ENCODE data around the gene CDH6.
"Not testable (repeated sequence)": the region's sequence is repeated elsewhere in the genome, so short reads cannot be mapped to it uniquely, and the experiment has no call there.

The CDH6 gene

DNA sequence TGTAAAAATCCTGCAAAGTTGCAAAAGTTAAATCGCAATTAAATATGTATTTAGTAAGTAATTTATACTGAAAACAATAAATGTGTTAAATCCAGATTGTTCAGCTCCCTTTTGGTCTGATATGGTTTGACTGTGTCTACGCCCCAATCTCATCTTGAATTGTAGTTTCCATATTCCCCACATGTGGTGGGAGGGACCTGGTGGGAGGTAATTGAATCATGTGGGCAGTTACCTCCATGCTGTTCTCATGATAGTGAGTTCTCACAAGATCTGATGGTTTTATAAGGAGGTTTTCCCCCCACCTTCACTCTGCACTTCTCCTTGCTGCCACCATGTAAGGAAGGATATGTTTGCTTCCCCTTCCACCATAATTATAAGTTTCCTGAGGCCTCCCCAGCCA, 140.0 kb downstream of the CDH6 start:
- no peak for DNase-seq

DNA sequence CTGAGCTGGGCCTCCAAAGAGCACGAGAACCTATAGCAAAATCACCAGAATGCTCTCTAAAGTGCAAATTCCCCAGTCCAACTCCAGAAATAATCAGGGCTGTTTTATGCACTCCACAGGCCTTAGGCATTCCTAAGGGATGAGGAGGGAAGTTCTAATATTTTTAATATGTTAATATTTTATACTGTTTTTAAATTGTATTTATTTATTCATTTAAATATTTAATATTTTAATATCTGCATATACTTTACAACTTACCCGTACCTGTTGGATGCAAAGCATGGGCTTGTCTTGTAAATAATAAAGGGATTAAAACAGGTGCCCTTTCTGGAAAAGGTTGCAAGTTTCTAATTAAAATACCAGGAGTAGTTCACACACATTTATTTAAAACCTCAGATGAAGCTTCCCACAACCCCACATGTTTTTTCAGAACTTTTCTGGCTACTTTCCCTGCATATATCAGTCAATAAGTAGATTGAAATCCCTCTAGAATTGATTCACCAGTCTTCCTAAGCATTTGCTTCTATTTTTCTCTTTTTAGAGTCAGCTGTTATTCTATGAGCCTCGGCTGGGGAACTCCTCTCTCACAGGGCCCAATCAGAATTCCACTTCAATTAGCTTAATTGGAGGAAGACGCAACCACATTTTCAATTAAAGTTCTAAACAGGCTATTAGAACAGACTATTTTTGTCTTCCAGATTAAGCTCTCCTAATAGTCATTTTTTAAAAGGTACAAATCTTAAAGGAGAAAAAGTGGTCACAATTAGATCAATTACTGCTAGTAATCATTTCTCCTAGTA, 140.8 kb downstream of the CDH6 start:
- no peak for DNase-seq

- no peak for DNase-seq
Observed at GRCh38 chr5:31335456-31335855, 142.0 kb downstream of the CDH6 start.

DNA sequence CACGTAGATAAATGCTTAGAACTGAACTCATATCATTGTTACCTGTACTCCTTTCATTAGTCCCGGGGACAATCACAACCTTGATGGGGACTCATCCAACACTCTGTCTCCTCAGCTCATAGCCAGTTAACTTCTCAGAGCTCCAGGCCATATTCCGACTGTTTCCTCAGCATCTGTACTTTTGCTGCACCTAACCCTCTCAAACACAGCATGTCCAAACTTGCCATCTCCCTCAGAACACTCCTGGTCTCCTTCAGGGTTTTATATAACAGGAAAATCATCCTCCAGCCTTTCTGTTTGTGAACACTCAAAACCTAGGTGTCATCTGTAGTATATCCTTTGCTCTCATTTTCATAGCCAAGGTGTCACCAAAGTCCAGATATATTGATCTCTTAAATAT, 150.5 kb downstream of the CDH6 start:
- no peak for DNase-seq

DNA sequence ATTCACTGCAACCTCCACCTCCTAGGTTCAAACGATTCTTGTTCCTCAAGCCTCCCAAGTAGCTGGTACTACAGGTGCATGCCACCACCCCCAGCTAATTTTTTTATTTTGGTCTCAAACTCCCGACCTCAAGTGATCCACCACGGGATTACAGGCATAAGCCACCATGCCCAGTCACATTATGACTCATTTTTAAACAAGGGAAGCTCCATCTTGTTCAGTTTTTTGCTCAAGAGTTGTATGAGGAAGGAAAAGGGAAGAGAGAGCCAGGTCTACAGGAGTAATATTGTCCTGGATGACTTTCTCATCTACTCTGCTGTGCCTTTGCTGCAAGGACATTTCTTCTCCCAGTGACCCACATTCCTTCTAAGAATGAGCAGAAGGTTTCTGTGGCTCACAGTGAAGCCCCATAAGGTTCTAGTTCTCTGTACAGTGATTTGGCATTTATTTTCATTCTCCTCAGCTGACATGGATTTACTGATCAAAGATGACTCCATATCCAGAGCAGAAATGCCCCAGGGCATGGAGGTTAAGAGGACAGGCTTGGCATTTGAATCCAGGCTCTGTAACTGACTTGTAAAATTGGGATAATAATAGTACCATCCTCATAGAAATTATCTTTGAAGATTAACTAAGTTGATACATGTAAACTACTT, 153.5 kb downstream of the CDH6 start:
- DNase-seq, result no peak

DNA sequence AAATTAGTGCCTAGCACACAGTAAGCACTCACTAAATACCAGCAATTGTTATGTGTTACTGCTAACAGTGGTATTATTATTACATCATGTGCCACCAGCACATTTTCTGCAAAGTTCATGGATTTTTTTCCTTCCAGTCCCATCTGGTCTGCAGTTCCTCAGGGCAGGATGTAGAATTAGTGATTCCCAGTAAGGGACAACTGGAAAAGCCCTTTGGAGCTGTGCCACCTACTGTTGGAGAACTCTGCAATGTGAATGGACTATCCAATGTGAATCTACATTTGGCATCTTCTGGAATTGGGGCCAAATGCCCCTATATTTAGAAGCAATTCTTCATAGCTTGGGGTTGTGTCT, 154.0 kb downstream of the CDH6 start:
- no peak for DNase-seq

GRCh38 chr5:31350395-31350794, 156.9 kb downstream of the CDH6 start:
- no peak for DNase-seq

- DNase-seq, result no peak
Observed at GRCh38 chr5:31355337-31355736, 161.9 kb downstream of the CDH6 start.

- DNase-seq, result no peak
Observed at GRCh38 chr5:31357038-31357437, 163.6 kb downstream of the CDH6 start.

GRCh38 chr5:31359839-31360238, 166.4 kb downstream of the CDH6 start:
- no peak for DNase-seq

DNA sequence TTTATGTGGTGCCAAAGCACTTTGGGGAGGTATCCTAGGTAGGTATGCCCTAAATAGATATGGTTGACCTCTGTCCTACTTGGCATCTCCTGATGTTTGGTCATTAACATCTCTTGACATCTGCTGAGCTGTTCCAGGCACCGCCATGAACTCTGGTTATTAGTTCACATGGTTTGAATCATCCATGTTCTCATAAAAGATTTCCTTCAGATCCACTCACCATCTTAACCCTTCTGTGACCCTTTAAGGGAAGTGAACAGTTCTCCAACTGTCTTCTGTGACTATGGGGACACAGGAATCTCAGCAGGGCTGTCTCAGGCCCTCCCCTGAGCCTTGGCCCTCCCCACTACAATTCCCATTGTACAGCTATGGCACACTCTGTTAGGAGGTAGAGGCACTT, 167.7 kb downstream of the CDH6 start:
- no peak for DNase-seq

DNA sequence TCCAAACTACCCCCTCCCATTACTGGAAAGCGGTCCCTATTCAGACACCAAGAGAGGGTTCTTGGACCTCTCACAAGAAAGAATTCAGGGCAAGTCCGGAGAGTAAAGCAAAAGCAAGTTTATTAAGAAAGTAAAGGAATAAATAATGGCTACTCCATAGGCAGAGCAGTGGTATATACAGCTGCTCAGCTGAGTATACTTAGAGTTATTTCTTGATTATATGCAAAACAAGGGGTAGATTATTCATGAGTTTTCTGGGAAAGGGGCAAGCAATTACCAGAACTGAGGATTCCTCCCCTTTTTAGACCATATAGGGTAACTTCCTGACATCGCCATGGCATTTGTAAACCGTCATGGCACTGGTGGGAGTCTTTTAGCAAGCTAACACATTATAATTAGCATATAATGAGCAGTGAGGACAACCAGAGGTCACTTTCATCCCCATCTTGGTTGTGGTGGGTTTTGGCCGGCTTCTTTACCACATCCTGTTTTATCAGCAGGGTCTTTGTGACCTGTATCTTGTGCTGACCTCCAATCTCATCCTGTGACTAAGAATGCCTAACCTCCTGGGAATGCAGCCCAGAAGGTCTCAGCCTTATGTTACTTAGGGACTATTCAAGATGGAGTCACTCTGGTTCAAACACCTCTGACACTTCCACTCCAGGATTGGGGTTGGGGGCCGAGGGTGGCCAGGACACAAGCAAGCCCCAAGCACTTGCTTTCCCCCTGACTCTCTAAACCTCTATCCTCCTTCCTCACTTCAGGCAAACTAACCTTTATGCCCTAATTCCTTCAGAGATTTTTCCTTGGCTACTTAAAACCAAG, 168.4 kb downstream of the CDH6 start:
- not testable (repeated sequence) for DNase-seq

DNA sequence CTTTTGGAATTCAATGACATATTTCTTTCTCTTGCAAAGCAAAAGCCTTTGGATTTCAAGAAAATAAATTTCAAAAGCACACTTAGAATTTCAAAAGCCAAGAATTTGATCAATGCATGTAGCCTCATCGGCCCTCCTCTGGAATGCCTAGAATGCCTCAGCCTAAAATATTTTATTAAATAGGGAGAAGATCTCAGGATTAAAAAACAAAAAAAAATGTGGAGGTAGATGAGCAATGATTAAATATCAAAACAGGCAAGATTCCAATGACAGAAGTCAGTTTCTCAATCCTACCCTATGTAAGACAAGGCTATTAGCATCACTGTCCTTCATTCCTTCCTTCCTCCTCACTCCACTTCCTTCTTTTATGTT, 169.0 kb downstream of the CDH6 start:
- DNase-seq, result no peak

DNA sequence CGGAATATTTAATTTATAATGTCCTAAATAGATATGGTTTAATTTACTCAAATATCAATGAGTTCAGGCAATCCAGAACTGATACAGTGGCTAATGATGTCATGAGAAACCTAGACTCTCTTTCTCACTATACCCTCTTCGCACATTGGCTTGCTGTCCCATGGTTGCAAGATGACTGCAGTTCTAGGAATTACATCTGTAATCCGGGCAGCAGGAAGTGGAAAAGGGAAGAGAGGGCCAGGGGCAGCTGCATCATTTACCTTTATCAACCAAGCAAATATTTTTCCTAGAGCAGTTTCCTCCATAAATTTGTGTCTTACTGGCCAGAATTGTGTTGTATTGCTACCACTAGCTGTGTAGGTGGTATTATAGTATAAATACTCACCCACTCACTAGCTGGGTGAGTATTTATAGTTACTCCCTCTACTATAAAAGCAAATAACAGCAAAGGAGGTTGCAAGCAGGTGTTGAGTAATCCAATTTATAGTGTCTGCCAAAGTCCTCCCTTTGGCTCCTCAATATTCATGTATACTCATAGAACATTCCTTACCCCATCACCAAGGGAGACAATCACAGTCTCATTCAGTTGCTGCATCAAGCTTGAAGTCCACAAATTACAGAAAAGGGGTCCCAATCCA, 169.6 kb downstream of the CDH6 start:
- DNase-seq, result no peak

DNA sequence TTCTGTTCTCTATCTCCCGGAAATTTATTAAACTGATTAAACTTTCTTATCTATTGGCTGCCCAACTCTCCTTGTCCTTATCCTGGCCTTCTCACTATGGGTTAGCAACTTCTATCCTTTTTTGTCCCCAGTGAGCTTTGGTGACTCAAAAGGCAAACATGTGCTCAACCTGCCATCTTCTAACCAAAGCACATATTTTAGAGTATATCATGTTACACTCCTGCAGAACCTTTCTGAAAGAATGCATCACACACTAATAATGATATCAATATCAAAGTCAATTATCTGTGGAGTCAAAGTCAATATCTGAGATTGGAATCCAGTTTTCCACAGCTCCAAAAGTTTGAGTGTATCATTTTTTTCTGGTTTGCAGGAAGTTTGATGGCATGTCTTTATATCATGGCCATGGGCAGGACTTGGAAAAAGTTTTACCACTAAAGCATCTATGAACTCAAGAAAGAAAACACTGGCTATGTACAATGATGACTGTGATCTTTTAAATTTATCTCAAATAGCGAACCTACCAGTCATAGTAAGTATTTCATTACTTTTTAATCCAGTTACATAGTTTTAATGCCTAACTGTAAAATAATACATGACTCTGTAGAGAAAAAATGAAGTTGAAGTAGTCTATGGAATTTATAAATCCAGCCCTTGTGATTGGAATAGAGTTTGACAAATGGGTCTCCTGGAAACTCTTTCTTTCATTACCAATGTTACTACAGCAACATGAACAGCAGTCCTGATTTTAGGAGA, 171.6 kb downstream of the CDH6 start:
- DNase-seq, result no peak

DNA sequence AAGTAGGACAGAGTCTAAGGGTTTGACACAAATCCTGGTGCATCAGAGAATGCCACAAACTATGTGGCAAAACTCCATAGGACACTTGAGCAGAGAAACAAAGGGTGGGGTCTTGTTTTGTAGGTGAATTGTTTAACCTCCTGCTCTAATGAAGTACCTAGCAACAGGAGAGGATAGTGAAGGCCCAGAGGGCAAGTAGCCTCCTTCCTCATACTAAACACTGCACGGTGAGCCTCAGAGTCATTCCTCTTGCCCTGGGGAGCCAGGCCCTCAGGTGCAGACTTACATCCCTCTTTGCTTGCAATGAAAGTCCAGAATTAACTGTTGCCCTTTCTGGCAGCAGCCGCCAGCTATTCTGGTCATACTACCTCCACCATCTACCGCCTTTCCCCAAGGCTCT, 172.3 kb downstream of the CDH6 start:
- DNase-seq, result no peak

DNA sequence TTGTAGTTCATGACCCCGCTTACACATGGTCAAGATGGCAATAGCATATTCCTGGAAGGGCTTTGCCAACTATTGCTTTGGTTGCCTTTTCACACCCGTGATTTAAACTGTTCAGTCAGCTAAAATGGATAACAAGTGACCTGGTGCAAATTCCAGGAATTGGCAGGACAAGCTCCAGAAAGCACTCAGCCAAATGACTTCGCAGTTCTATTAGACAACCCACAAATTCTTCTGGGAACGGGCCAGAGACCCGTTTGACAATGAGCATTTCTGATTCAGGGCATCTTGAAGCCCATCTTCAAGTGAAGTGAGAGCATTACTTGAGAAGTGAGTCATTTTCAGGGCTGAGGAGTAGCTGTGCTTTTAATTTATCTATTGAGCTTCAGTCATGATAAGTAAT, 173.5 kb downstream of the CDH6 start:
- no peak for DNase-seq

DNA sequence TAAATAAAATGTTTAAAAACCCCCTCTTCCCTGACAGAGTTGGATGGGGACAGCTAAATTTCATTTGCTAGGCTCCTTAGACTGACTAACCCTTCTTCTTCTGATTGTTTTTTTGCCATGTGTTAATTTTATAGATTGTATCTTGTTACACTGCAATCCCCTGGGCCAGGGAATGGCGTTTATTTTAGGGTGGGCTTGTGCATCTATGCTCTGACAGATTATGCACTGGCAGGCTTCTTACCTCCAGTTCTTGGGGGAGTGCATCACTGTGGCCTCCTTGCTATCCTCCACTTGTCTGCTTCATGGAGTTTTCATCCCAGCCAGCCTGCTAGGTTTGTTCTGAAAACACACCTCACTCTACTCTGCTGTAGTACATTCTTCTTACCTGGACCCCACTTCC, 178.6 kb downstream of the CDH6 start:
- DNase-seq, result no peak

GRCh38 chr5:31375999-31376720, 182.7 kb downstream of the CDH6 start:
- no peak for DNase-seq

GRCh38 chr5:31377274-31377946, 183.9 kb downstream of the CDH6 start:
- no peak for DNase-seq

- no peak for DNase-seq
Observed at GRCh38 chr5:31378136-31378535, 184.7 kb downstream of the CDH6 start.

All from activated T-cell treated with anti-CD3 and anti-CD28 coated beads, Interleukin-2, amount 50 U/mL, for 1 hour (primary cell).